Neural cell (in vitro differentiated cells): ENCODE measurements around the gene SSMEM1. TPM values are rescaled to one million over a fixed set of nuclear protein-coding genes. Genes with fewer than 3 reads are reported as not detected.

Experiments
- H2AFZ ChIP-seq: fragments of 200-600, 300-800 bp; sonication (generic), shearing (Covaris generic); 2 replicates; pipeline ENCODE4 v1.6.0; 2014; ENCODE audit warnings: low read depth, mild to moderate bottlenecking, antibody characterized with exemption, low read length, moderate library complexity
- H3F3A ChIP-seq: fragments of 200-600 bp; shearing (Covaris generic); 2 replicates; pipeline ENCODE4 v1.6.1; 2016; ENCODE audit warnings: mild to moderate bottlenecking, moderate library complexity, mixed read lengths, antibody characterized with exemption, low read length; ENCODE audit not compliant: insufficient read depth, poor library complexity, severe bottlenecking
- H3K27ac ChIP-seq: fragments of 200-600, 300-800 bp; sonication (generic), shearing (Covaris generic); 2 replicates; pipeline ENCODE4 v1.5.1; 2014; ENCODE audit warnings: mild to moderate bottlenecking, low read length, moderate library complexity
- H3K27me3 ChIP-seq: fragments of 300-800, 200-600 bp; sonication (generic), shearing (Covaris generic); 2 replicates; pipeline ENCODE4 v1.6.0; 2014; ENCODE audit warnings: mild to moderate bottlenecking, low read depth, low read length, moderate library complexity; ENCODE audit not compliant: insufficient read depth
- H3K36me3 ChIP-seq: fragments of 300-800, 200-600 bp; sonication (generic), shearing (Covaris generic); 2 replicates; pipeline ENCODE4 v1.5.1; 2014; ENCODE audit warnings: mild to moderate bottlenecking, antibody characterized with exemption, low read length, moderate library complexity; ENCODE audit not compliant: insufficient read depth
- H3K4me2 ChIP-seq: fragments of 300-800, 200-600 bp; sonication (generic), shearing (Covaris generic); 2 replicates; pipeline ENCODE4 v1.6.0; 2014; ENCODE audit warnings: mild to moderate bottlenecking, low read length
- H3K4me3 ChIP-seq: fragments of 300-800, 200-600 bp; sonication (generic), shearing (Covaris generic); 2 replicates; pipeline ENCODE4 v1.5.1; 2014; ENCODE audit warnings: mild to moderate bottlenecking, low read length, moderate library complexity
- H3K79me2 ChIP-seq: fragments of 200-600 bp; shearing (Covaris generic); replicated peaks from 2 replicates; pipeline ENCODE4 v1.6.0; 2014; ENCODE audit warnings: mild to moderate bottlenecking, low read length, moderate library complexity; ENCODE audit not compliant: insufficient read depth
- H3K9ac ChIP-seq: fragments of 300-800, 200-600 bp; sonication (generic), shearing (Covaris generic); 2 replicates; pipeline ENCODE4 v1.6.1; 2016; ENCODE audit warnings: mild to moderate bottlenecking, low read length, mixed read lengths
- H3K9me2 ChIP-seq: fragments of 200-600 bp; shearing (Covaris generic); 2 replicates; pipeline ENCODE4 v1.6.1; 2016; ENCODE audit warnings: mild to moderate bottlenecking, low read length, mixed read lengths; ENCODE audit not compliant: insufficient read depth
- H3K9me3 ChIP-seq: fragments of 200-600, 300-800 bp; sonication (generic), shearing (Covaris generic); 2 replicates; pipeline ENCODE4 v1.6.1; 2016; ENCODE audit warnings: mild to moderate bottlenecking, mixed run types, low read length, moderate library complexity, mixed read lengths
- H4K20me1 ChIP-seq: fragments of 200-600 bp; shearing (Covaris generic); 2 replicates; pipeline ENCODE4 v1.6.1; 2016; ENCODE audit warnings: mild to moderate bottlenecking, mixed run types; ENCODE audit not compliant: insufficient read depth
- EP300 ChIP-seq: fragments of 450-650 bp; conservative IDR thresholded peaks from 2 replicates; pipeline ENCODE4 v1.6.1; 2014; ENCODE audit warnings: antibody characterized with exemption, mild to moderate bottlenecking, moderate library complexity; ENCODE audit not compliant: poor library complexity, severe bottlenecking
- MXI1 ChIP-seq: fragments of 450-650 bp; conservative IDR thresholded peaks from 2 replicates; pipeline ENCODE4 v1.6.1; 2014; ENCODE audit warnings: antibody characterized with exemption, mild to moderate bottlenecking; ENCODE audit not compliant: poor library complexity, severe bottlenecking
- POLR2AphosphoS5 ChIP-seq: IDR thresholded peaks from 2 replicates; pipeline ENCODE4 v1.6.1; 2012
- RAD21 ChIP-seq: fragments of 450-650 bp; conservative IDR thresholded peaks from 2 replicates; pipeline ENCODE4 v1.6.1; 2014; ENCODE audit warnings: antibody characterized with exemption, mild to moderate bottlenecking, moderate library complexity
- SMC3 ChIP-seq: fragments of 450-650 bp; conservative IDR thresholded peaks from 2 replicates; pipeline ENCODE4 v1.6.1; 2014; ENCODE audit warnings: antibody characterized with exemption, mild to moderate bottlenecking, moderate library complexity; ENCODE audit not compliant: poor library complexity
- polyA plus RNA-seq: library from polyadenylated mRNA; depleted of rRNA; stranded (reverse); fragments of >200 nt; gene quantifications from 2 replicates; pipeline ENCODE4 v1.2.3, GENCODE V29; 2014
- TF ChIP-seq, protein P1 (sequence below): IDR thresholded peaks from 2 replicates; pipeline ENCODE4 v1.6.1; 2012; ENCODE audit warnings: borderline replicate concordance
- TF ChIP-seq, protein P2 (sequence below): fragments of 450-650 bp; IDR thresholded peaks from 2 replicates; pipeline ENCODE4 v1.5.1; 2014; ENCODE audit warnings: antibody characterized with exemption, mild to moderate bottlenecking, moderate library complexity; ENCODE audit not compliant: poor library complexity, severe bottlenecking

SSMEM1 gene
- polyA plus RNA-seq, 1 donor from 2014 or later = not detected

DNA sequence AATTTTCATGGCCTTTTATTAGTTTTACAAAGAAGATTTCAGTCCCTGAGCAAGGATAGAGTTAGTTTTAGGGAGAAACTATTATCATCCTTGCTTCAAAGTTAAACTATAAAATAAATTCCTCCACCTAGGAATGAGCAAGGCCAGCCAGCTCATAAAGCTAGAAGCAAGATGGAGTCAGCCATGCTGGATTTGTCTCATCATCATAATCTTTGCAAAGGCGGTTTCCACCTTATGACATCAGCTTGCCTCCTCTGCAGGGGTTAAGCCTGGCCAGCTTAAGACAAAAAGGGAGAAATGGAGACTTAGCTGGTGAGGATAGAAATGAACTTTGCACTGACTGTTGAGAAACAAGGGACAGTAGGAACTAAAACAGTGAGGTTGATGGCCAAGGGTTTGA lies 18.7 kb downstream of the SSMEM1 start:
- H3K27ac ChIP-seq = no peak overlapping the region
- no peaks in the 10 kb centered on the region for H3K9me3 ChIP-seq
- H3K9me2 ChIP-seq = no peaks in the 10 kb centered on the region
- no peak overlapping the region for H3K9ac ChIP-seq
- H3K4me2 ChIP-seq = no peak overlapping the region
- H3K27me3 ChIP-seq = no peaks in the 10 kb centered on the region
- no peaks in the 10 kb centered on the region for H4K20me1 ChIP-seq
- no peaks in the 10 kb centered on the region for H3F3A ChIP-seq
- H3K79me2 ChIP-seq = no peaks in the 10 kb centered on the region
- no peaks in the 10 kb centered on the region for H3K36me3 ChIP-seq
- H2AFZ ChIP-seq = no peak overlapping the region
- TF ChIP-seq, protein P1, sequence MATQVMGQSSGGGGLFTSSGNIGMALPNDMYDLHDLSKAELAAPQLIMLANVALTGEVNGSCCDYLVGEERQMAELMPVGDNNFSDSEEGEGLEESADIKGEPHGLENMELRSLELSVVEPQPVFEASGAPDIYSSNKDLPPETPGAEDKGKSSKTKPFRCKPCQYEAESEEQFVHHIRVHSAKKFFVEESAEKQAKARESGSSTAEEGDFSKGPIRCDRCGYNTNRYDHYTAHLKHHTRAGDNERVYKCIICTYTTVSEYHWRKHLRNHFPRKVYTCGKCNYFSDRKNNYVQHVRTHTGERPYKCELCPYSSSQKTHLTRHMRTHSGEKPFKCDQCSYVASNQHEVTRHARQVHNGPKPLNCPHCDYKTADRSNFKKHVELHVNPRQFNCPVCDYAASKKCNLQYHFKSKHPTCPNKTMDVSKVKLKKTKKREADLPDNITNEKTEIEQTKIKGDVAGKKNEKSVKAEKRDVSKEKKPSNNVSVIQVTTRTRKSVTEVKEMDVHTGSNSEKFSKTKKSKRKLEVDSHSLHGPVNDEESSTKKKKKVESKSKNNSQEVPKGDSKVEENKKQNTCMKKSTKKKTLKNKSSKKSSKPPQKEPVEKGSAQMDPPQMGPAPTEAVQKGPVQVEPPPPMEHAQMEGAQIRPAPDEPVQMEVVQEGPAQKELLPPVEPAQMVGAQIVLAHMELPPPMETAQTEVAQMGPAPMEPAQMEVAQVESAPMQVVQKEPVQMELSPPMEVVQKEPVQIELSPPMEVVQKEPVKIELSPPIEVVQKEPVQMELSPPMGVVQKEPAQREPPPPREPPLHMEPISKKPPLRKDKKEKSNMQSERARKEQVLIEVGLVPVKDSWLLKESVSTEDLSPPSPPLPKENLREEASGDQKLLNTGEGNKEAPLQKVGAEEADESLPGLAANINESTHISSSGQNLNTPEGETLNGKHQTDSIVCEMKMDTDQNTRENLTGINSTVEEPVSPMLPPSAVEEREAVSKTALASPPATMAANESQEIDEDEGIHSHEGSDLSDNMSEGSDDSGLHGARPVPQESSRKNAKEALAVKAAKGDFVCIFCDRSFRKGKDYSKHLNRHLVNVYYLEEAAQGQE = no peak
- TF ChIP-seq POLR2AphosphoS5 = no peak
- H3K4me3 ChIP-seq = no peak overlapping the region

DNA sequence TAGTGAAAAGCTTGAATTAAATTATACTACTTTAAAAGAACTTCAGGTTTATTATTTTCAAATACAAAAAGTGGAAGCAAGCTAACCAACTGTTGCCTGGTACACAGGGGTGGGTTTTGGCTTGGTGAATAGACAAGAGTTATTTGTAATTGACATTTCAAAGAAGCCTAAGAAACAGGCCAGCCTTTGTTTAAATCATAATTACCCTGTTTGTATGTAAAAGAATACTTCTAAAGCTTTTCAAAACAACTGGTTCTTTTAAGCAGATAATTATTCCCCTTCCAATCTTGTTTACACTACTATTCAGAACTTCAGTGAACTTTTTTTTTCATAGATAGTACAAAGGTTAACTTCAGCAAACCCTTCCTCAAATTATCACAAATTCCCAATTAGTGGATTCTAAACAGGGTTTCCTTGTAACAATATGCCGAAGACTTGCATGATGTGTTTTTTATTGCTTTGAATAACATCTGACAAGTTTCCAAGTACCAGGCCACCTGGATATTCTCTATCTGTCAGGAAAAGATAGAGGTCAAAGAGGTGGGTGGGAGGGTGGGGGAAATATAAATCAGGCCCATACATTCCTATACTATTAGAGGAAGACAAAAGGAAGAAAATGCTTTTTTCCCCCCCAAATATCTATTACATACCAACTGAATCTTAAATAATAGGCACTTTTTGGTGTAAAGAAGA lies 20.4 kb downstream of the SSMEM1 start:
- no peaks in the 10 kb centered on the region for H3K27me3 ChIP-seq
- H3K27ac ChIP-seq = no peak overlapping the region
- H3K9me3 ChIP-seq = no peaks in the 10 kb centered on the region
- H3K36me3 ChIP-seq = no peaks in the 10 kb centered on the region
- H4K20me1 ChIP-seq = no peaks in the 10 kb centered on the region
- no peak overlapping the region for H3K9ac ChIP-seq
- no peak overlapping the region for H2AFZ ChIP-seq
- TF ChIP-seq, protein P2, sequence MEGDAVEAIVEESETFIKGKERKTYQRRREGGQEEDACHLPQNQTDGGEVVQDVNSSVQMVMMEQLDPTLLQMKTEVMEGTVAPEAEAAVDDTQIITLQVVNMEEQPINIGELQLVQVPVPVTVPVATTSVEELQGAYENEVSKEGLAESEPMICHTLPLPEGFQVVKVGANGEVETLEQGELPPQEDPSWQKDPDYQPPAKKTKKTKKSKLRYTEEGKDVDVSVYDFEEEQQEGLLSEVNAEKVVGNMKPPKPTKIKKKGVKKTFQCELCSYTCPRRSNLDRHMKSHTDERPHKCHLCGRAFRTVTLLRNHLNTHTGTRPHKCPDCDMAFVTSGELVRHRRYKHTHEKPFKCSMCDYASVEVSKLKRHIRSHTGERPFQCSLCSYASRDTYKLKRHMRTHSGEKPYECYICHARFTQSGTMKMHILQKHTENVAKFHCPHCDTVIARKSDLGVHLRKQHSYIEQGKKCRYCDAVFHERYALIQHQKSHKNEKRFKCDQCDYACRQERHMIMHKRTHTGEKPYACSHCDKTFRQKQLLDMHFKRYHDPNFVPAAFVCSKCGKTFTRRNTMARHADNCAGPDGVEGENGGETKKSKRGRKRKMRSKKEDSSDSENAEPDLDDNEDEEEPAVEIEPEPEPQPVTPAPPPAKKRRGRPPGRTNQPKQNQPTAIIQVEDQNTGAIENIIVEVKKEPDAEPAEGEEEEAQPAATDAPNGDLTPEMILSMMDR = no peak
- TF ChIP-seq, protein P1 = no peak
- TF ChIP-seq EP300 (no peak), RAD21 (no peak), SMC3 (no peak), POLR2AphosphoS5 (no peak), MXI1 (no peak)
- no peaks in the 10 kb centered on the region for H3F3A ChIP-seq
- H3K4me2 ChIP-seq = no peak overlapping the region
- no peaks in the 10 kb centered on the region for H3K9me2 ChIP-seq
- no peak overlapping the region for H3K4me3 ChIP-seq
- no peaks in the 10 kb centered on the region for H3K79me2 ChIP-seq
